Neural cell (in vitro differentiated cells): ENCODE results near the gene KLHL14. TPM values are rescaled to one million over a fixed set of nuclear protein-coding genes. Genes with fewer than 3 reads are reported as not detected.

Experiments
- H2AFZ ChIP-seq: fragments of 200-600, 300-800 bp; sonication (generic), shearing (Covaris generic); 2 replicates; pipeline ENCODE4 v1.6.0; 2014; ENCODE audit warnings: low read depth, mild to moderate bottlenecking, antibody characterized with exemption, low read length, moderate library complexity
- H3F3A ChIP-seq: fragments of 200-600 bp; shearing (Covaris generic); 2 replicates; pipeline ENCODE4 v1.6.1; 2016; ENCODE audit warnings: mild to moderate bottlenecking, moderate library complexity, mixed read lengths, antibody characterized with exemption, low read length; ENCODE audit not compliant: insufficient read depth, poor library complexity, severe bottlenecking
- H3K27ac ChIP-seq: fragments of 200-600, 300-800 bp; sonication (generic), shearing (Covaris generic); 2 replicates; pipeline ENCODE4 v1.5.1; 2014; ENCODE audit warnings: mild to moderate bottlenecking, low read length, moderate library complexity
- H3K27me3 ChIP-seq: fragments of 300-800, 200-600 bp; sonication (generic), shearing (Covaris generic); 2 replicates; pipeline ENCODE4 v1.6.0; 2014; ENCODE audit warnings: mild to moderate bottlenecking, low read depth, low read length, moderate library complexity; ENCODE audit not compliant: insufficient read depth
- H3K36me3 ChIP-seq: fragments of 300-800, 200-600 bp; sonication (generic), shearing (Covaris generic); 2 replicates; pipeline ENCODE4 v1.5.1; 2014; ENCODE audit warnings: mild to moderate bottlenecking, antibody characterized with exemption, low read length, moderate library complexity; ENCODE audit not compliant: insufficient read depth
- H3K4me2 ChIP-seq: fragments of 300-800, 200-600 bp; sonication (generic), shearing (Covaris generic); 2 replicates; pipeline ENCODE4 v1.6.0; 2014; ENCODE audit warnings: mild to moderate bottlenecking, low read length
- H3K4me3 ChIP-seq: fragments of 300-800, 200-600 bp; sonication (generic), shearing (Covaris generic); 2 replicates; pipeline ENCODE4 v1.5.1; 2014; ENCODE audit warnings: mild to moderate bottlenecking, low read length, moderate library complexity
- H3K79me2 ChIP-seq: fragments of 200-600 bp; shearing (Covaris generic); replicated peaks from 2 replicates; pipeline ENCODE4 v1.6.0; 2014; ENCODE audit warnings: mild to moderate bottlenecking, low read length, moderate library complexity; ENCODE audit not compliant: insufficient read depth
- H3K9ac ChIP-seq: fragments of 300-800, 200-600 bp; sonication (generic), shearing (Covaris generic); 2 replicates; pipeline ENCODE4 v1.6.1; 2016; ENCODE audit warnings: mild to moderate bottlenecking, low read length, mixed read lengths
- H3K9me2 ChIP-seq: fragments of 200-600 bp; shearing (Covaris generic); 2 replicates; pipeline ENCODE4 v1.6.1; 2016; ENCODE audit warnings: mild to moderate bottlenecking, low read length, mixed read lengths; ENCODE audit not compliant: insufficient read depth
- H3K9me3 ChIP-seq: fragments of 200-600, 300-800 bp; sonication (generic), shearing (Covaris generic); 2 replicates; pipeline ENCODE4 v1.6.1; 2016; ENCODE audit warnings: mild to moderate bottlenecking, mixed run types, low read length, moderate library complexity, mixed read lengths
- H4K20me1 ChIP-seq: fragments of 200-600 bp; shearing (Covaris generic); 2 replicates; pipeline ENCODE4 v1.6.1; 2016; ENCODE audit warnings: mild to moderate bottlenecking, mixed run types; ENCODE audit not compliant: insufficient read depth
- CTCF ChIP-seq: fragments of 450-650 bp; IDR thresholded peaks from 2 replicates; pipeline ENCODE4 v1.5.1; 2014; ENCODE audit warnings: antibody characterized with exemption, mild to moderate bottlenecking, moderate library complexity; ENCODE audit not compliant: poor library complexity, severe bottlenecking
- EP300 ChIP-seq: fragments of 450-650 bp; conservative IDR thresholded peaks from 2 replicates; pipeline ENCODE4 v1.6.1; 2014; ENCODE audit warnings: antibody characterized with exemption, mild to moderate bottlenecking, moderate library complexity; ENCODE audit not compliant: poor library complexity, severe bottlenecking
- EZH2 ChIP-seq: fragments of 200-600, 300-800 bp; shearing (Covaris generic), sonication (generic); IDR thresholded peaks from 2 replicates; pipeline ENCODE4 v1.6.1; 2014; ENCODE audit warnings: antibody characterized with exemption, low read length, borderline replicate concordance, mild to moderate bottlenecking; ENCODE audit not compliant: insufficient read depth, poor library complexity, severe bottlenecking
- MXI1 ChIP-seq: fragments of 450-650 bp; conservative IDR thresholded peaks from 2 replicates; pipeline ENCODE4 v1.6.1; 2014; ENCODE audit warnings: antibody characterized with exemption, mild to moderate bottlenecking; ENCODE audit not compliant: poor library complexity, severe bottlenecking
- POLR2AphosphoS5 ChIP-seq: IDR thresholded peaks from 2 replicates; pipeline ENCODE4 v1.6.1; 2012
- RAD21 ChIP-seq: fragments of 450-650 bp; conservative IDR thresholded peaks from 2 replicates; pipeline ENCODE4 v1.6.1; 2014; ENCODE audit warnings: antibody characterized with exemption, mild to moderate bottlenecking, moderate library complexity
- REST ChIP-seq: IDR thresholded peaks from 2 replicates; pipeline ENCODE4 v1.6.1; 2012; ENCODE audit warnings: borderline replicate concordance
- SMC3 ChIP-seq: fragments of 450-650 bp; conservative IDR thresholded peaks from 2 replicates; pipeline ENCODE4 v1.6.1; 2014; ENCODE audit warnings: antibody characterized with exemption, mild to moderate bottlenecking, moderate library complexity; ENCODE audit not compliant: poor library complexity
- TAF1 ChIP-seq: IDR thresholded peaks from 2 replicates; pipeline ENCODE4 v1.6.1; 2012; ENCODE audit warnings: low read depth
- polyA plus RNA-seq: library from polyadenylated mRNA; depleted of rRNA; stranded (reverse); fragments of >200 nt; gene quantifications from 2 replicates; pipeline ENCODE4 v1.2.3, GENCODE V29; 2014

Gene KLHL14
- polyA plus RNA-seq, 1 donor from 2014 or later = 0.33 TPM

- H3K9me3 ChIP-seq = no peaks in the 10 kb centered on the region
- H3K4me2 ChIP-seq = no peak overlapping the region
- H3K9ac ChIP-seq = no peak overlapping the region
- no peak overlapping the region for H2AFZ ChIP-seq
- H3K79me2 ChIP-seq = no peaks in the 10 kb centered on the region
- no peak overlapping the region for H3K27ac ChIP-seq
- no peaks in the 10 kb centered on the region for H3K9me2 ChIP-seq
- no peaks in the 10 kb centered on the region for H3F3A ChIP-seq
- no peak for TF ChIP-seq TAF1
- TF ChIP-seq SMC3 = no peak
- no peak for TF ChIP-seq POLR2AphosphoS5
- no peak for TF ChIP-seq EZH2
- no peak for TF ChIP-seq MXI1
- no peak for TF ChIP-seq RAD21
- TF ChIP-seq EP300 = no peak
- TF ChIP-seq CTCF = no peak
- no peak for TF ChIP-seq REST
- no peaks in the 10 kb centered on the region for H3K36me3 ChIP-seq
- H4K20me1 ChIP-seq = no peaks in the 10 kb centered on the region
- no peaks in the 10 kb centered on the region for H3K27me3 ChIP-seq
- H3K4me3 ChIP-seq = no peak overlapping the region
Measured at GRCh38 chr18:32637226-32637625, 135.6 kb downstream of the KLHL14 start.

DNA sequence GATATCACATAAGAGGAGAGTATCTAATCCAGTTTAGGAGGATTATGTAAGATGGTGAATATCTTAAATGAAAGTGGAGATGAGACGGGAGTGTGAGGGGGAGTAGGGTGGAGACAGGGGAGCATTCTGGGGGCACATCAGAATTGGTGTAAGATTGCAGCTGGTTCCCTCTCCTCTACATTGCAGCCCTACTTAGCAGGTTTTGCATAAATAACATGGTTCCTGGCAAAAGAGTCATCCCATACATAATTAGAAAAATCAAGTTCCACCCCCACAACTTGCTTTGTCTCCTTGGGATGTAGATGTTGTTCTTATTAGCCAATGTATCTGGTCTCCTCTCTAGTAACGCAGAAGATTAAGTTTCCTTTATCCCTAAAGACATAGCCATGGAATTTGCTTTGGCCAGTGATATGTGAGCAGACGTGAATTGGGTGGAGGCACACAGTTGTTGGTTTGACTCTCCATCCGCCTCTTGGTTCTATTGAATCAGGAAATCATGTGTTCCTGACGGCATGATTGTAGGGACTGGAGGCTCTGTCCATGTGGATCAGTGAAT, 137.9 kb downstream of the KLHL14 start:
- Histone ChIP-seq H3K9me3 (no peaks in the 10 kb centered on the region), H3K4me2 (no peak overlapping the region), H2AFZ (no peak overlapping the region), H3K36me3 (no peaks in the 10 kb centered on the region), H3K79me2 (no peaks in the 10 kb centered on the region), H3K27me3 (no peaks in the 10 kb centered on the region), H4K20me1 (no peaks in the 10 kb centered on the region), H3K9me2 (no peaks in the 10 kb centered on the region), H3F3A (no peaks in the 10 kb centered on the region), H3K9ac (no peak overlapping the region), H3K27ac (no peak overlapping the region), H3K4me3 (no peak overlapping the region)
- TF ChIP-seq TAF1 (no peak), EP300 (no peak)
